D721Med (cell line): ENCODE measurements around the gene COPS9.

Experiments
- DNase-seq: peaks from one replicate; pipeline ENCODE4 v3.0.0; 2011; ENCODE audit warnings: low spot score; ENCODE audit not compliant: insufficient read length
- FAIRE-seq: peaks from 2 replicates; lab custom pipeline; 2011; peaks lifted over from hg19 to GRCh38; lab: Jason Lieb, UNC
- TF ChIP-seq, protein P1 (sequence below): IDR thresholded peaks from 2 replicates; pipeline ENCODE4 v1.5.1; 2012; ENCODE audit warnings: mild to moderate bottlenecking, control low read depth; ENCODE audit not compliant: insufficient read depth; ENCODE audit errors: missing control alignments

COPS9 gene

DNA sequence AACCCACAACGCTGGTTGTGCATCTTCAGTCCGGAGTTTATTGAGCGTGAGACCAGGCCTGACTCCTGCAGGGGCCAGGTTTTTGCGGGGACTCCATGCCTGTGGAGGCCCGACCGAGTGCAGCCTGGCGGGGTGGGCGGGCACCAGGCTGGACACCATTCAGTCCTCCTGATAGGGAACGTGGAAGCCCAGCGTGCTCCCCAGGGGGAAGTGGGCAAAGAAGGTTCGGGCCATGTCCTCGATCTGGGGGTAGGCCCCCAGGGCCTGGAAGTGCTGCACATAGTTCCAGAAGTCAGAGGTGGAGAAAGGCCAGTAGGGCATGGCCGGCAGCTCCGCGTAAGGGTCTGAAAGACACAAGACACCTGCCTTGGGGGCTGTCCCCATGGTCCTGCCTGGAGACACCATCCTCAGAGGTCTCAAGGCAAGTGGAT is 2.9 kb upstream of the COPS9 start:
- TF ChIP-seq, protein P1, sequence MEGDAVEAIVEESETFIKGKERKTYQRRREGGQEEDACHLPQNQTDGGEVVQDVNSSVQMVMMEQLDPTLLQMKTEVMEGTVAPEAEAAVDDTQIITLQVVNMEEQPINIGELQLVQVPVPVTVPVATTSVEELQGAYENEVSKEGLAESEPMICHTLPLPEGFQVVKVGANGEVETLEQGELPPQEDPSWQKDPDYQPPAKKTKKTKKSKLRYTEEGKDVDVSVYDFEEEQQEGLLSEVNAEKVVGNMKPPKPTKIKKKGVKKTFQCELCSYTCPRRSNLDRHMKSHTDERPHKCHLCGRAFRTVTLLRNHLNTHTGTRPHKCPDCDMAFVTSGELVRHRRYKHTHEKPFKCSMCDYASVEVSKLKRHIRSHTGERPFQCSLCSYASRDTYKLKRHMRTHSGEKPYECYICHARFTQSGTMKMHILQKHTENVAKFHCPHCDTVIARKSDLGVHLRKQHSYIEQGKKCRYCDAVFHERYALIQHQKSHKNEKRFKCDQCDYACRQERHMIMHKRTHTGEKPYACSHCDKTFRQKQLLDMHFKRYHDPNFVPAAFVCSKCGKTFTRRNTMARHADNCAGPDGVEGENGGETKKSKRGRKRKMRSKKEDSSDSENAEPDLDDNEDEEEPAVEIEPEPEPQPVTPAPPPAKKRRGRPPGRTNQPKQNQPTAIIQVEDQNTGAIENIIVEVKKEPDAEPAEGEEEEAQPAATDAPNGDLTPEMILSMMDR, result no peak
- FAIRE-seq, result no peak
- DNase-seq, result no peak

DNA sequence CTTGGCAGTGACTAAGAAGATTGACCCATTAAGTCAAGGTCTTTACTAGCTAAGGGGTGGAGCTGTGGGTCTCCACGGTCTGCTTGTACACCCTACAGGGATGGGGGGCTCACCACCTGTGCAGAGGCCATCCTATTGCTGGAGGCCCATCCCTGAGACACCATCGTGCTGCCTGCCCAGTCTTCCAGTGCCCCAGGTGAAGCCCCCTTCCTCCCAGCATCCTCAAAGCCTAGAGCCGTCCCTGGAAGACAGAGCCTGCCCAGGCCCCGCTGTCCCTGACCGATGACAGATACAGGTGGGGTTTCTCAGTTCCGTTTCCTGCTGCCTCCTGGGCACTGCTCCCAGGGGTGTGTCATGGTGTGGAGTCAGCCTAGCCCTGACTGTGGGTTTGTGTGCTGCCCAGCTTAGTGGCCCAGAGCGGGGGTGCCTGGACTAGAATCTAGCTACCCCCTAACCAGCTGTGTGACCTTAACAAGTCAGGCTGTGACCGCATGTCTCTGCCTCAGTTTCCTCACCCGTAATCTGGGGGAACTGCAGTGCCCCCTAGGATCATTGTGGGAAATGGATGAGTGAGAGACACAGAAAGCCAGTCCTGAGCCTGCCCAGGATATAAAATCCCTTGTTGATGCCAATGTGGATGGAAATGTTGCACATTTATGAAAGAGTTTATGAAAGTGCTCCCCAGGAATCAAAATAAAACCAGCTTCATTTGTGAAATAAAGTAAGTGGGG is 2.3 kb upstream of the COPS9 start:
- DNase-seq (no peak), FAIRE-seq (no peak)
- TF ChIP-seq, protein P1, result no peak

DNA sequence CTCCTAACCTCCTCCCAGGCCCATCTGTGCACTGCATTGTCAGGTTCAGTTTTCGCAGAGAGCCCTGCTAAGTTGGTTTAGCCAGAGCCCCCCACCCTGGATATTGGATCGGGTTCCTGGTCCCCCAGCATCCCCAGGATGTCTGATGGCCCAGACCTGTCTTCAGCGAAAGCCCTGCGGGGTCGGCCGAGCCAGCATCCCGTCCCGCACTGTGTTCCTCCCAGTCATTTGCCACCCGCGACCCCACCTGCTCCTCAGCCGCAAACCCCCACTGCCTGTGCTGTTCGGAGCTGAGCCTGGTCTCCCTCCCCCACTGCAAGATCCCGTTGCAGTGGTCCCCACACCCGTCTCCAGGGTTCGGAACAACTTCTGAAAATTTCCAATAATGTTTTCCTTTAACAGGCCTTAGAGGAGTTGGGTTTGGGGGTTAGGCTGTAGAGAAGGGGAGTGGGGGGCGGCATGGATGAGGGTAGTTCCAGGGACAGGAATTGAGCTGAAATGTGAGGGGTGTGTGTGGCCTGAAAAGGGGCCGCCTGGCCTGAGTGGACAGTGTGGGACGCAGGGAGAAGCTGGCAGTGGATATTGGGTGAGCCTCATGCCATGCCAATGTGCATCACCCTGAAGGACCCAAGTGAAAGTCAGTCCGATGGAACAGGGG is 1.6 kb upstream of the COPS9 start:
- no peak for FAIRE-seq
- TF ChIP-seq, protein P1, result no peak
- DNase-seq, result no peak

DNA sequence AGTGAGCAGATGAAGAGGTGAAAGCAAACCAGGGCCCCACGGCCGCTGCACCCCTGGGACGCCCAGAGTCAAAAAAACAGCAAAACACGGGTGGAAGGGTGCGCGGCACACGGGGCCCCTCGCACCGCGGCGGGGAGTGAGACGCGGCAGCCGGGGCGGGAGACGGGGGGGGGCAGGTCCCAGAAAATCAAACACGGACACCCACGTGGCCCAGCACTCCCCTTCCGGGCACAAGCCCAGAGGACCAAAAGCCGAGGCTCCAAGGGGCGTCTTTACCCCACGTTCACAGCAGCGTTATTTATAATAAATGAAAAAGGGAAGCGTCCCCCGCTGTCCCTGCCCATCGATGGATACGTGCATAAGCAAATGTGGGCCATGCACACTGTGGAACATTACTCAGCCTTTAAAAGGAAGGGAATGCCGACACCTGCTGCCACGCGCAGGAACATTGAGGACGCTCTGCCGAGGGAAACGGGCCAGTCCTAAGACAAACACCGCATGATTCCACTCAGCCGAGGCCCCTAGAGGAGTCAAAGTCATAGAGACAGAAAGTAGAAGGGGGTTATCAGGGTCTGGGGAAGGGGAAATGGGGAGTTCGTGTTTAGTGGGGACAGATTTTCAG is 677 bp upstream of the COPS9 start:
- FAIRE-seq, result no peak
- TF ChIP-seq, protein P1, result no peak

DNA sequence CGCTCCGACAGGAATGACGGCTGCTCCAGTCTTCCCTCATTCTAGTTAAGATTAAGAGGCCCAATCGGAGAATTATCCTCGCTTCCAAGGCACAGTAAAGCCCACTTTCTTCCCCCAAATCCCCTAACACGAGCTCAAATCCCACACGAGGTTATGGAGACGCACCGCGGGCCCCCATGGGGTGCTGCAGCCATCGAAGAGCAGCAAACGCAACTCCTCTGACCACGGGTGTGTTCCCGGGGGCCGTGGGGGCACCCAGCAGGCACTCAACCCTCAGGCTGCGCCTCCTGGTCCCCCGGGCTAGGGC is 446 bp downstream of the COPS9 start:
- no peak for FAIRE-seq
- TF ChIP-seq, protein P1, result no peak
- no peak for DNase-seq

More for the DNA sequence above, 677 bp upstream of the COPS9 start:
- no peak for DNase-seq

DNA sequence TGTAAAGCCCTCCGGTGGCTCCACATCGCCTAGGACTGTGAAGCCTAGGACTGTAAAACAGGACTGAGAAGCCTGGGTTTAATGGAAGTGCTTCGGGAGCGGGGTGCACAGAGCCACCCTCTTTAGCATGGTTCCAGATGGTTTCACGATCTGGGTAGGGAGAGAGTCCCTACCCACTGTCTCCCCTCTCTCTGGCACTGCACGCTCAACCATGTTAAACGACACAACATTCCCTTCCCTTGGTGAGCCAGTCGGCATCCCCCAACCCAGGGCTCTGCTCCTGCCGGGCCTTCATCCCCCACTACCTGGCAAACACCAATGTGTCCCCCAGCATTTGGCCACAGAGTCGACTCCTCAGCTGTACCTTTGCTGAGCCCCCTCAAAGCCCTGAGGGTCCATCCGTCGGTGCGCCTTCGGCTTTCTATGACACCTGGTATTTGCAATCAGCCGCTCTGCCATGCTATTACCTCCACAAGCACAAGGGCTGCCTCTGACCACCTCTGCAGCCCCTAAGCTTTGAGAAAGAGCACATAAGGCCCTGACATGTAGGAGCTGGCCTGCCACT is 1.1 kb downstream of the COPS9 start:
- FAIRE-seq (no peak), DNase-seq (no peak)
- TF ChIP-seq, protein P1, result no peak
